ENCODE measurements around the gene AXIN1.

The AXIN1 gene

DNA sequence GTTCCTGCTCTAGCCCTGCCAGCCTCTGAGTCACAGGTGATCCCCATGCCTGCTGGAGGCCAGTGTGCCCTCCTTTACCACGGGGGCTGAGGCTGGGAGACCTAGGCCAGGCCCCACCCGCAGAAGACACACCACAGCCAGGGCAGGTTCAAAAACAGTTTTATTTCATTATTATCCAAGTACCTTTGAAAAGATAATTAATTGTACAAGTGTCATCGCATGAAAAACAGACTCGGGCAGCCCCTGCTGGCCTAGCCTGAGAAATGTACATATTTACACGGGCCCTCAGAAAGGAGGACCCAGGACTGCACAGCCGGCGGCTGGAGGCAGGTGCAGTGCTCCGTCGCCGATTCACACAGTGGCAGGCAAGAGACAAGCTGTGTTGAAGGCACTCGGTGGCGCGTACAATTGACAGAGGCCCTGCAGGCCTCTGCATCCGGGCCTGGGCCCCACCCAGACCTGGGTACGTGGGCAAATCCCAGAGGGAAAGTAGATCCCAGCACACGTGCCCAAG is 65.2 kb downstream of the AXIN1 start:
- no peak for TF ChIP-seq REST (IDR thresholded peaks at IDR 0.05; ENCODE audit: insufficient read depth in 1 of 2, low read depth in 2 of 2, low read length in 2 of 2)
- TF ChIP-seq SIN3A (IDR thresholded peaks at IDR 0.05; ENCODE audit: borderline replicate concordance, insufficient read depth, low read length), result no peak
- TF ChIP-seq TAF1 (IDR thresholded peaks at IDR 0.05; ENCODE audit: borderline replicate concordance, insufficient read depth, low read length), result no peak
- no peak for TF ChIP-seq FOXP2 (optimal IDR thresholded peaks at IDR 0.05; ENCODE audit: borderline replicate concordance, extremely low read depth, extremely low read length, insufficient read depth)
- no peak for TF ChIP-seq POLR2AphosphoS5 (IDR thresholded peaks at IDR 0.05; ENCODE audit: low read depth, low read length)

- TF ChIP-seq TAF1 (IDR thresholded peaks at IDR 0.05; ENCODE audit: borderline replicate concordance, insufficient read depth, low read length) (no peak), FOXP2 (optimal IDR thresholded peaks at IDR 0.05; ENCODE audit: borderline replicate concordance, extremely low read depth, extremely low read length, insufficient read depth) (no peak), POLR2AphosphoS5 (IDR thresholded peaks at IDR 0.05; ENCODE audit: low read depth, low read length) (no peak), SIN3A (IDR thresholded peaks at IDR 0.05; ENCODE audit: borderline replicate concordance, insufficient read depth, low read length) (no peak), REST (IDR thresholded peaks at IDR 0.05; ENCODE audit: insufficient read depth in 1 of 2, low read depth in 2 of 2, low read length in 2 of 2) (no peak)
Measured at GRCh38 chr16:286491-287297, 65.8 kb downstream of the AXIN1 start.

DNA sequence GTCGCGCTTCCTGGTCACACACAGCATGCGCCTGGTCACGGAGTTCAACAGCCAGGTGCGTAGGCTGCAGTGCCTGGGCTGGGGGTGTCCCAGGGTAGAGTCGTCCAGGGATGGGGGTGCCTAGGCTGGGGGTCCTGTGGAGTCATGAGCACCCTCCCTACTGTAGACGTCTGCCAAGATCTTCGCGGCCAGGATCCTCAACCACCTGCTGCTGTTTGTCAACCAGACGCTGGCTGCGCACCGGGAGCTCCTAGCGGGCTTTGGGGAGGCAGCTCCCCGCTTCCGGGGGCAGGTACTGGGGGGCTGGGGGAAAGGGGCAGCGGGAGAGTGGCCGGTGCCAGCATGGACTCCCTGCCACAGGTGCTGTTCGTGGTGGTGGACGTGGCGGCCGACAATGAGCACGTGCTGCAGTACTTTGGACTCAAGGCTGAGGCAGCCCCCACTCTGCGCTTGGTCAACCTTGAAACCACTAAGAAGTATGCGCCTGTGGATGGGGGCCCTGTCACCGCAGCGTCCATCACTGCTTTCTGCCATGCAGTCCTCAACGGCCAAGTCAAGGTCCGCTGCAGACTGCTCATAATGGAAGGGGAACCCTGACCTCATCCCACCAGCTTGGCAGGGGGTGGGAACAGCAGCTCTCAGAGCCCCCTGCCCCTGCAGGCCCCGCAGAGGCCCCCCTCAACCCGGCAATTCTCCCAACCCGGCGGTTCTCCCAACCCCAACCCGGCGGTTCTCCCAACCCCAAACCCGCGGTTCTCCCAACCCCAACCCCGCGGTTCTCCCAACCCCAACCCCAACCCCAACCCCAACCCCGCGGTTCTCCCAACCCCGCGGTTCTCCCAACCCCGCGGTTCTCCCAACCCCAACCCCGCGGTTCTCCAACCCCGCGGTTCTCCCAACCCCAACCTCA is 67.1 kb downstream of the AXIN1 start:
- TF ChIP-seq SIN3A (IDR thresholded peaks at IDR 0.05; ENCODE audit: borderline replicate concordance, insufficient read depth, low read length) (no peak), REST (IDR thresholded peaks at IDR 0.05; ENCODE audit: insufficient read depth in 1 of 2, low read depth in 2 of 2, low read length in 2 of 2) (no peak), POLR2AphosphoS5 (IDR thresholded peaks at IDR 0.05; ENCODE audit: low read depth, low read length) (no peak), FOXP2 (optimal IDR thresholded peaks at IDR 0.05; ENCODE audit: borderline replicate concordance, extremely low read depth, extremely low read length, insufficient read depth) (no peak), TAF1 (IDR thresholded peaks at IDR 0.05; ENCODE audit: borderline replicate concordance, insufficient read depth, low read length) (no peak)

- TF ChIP-seq SIN3A (IDR thresholded peaks at IDR 0.05; ENCODE audit: borderline replicate concordance, insufficient read depth, low read length), result no peak
- TF ChIP-seq REST (IDR thresholded peaks at IDR 0.05; ENCODE audit: insufficient read depth in 1 of 2, low read depth in 2 of 2, low read length in 2 of 2), result no peak
- TF ChIP-seq FOXP2 (optimal IDR thresholded peaks at IDR 0.05; ENCODE audit: borderline replicate concordance, extremely low read depth, extremely low read length, insufficient read depth), result no peak
- no peak for TF ChIP-seq TAF1 (IDR thresholded peaks at IDR 0.05; ENCODE audit: borderline replicate concordance, insufficient read depth, low read length)
- no peak for TF ChIP-seq POLR2AphosphoS5 (IDR thresholded peaks at IDR 0.05; ENCODE audit: low read depth, low read length)
Measured at GRCh38 chr16:284204-285120, 68.1 kb downstream of the AXIN1 start.

Data from PFSK-1 (cell line).